Neuronal stem cell (in vitro differentiated cells): Measurements from ENCODE around the gene SSX4B. TPM values are rescaled to one million over a fixed set of nuclear protein-coding genes. Genes with fewer than 3 reads are reported as not detected.
"Not testable (repeated sequence)": the region's sequence is repeated elsewhere in the genome, so short reads cannot be mapped to it uniquely, and the experiment has no call there.

Experiments used
- DNase-seq: peaks from one replicate; pipeline ENCODE4 v3.0.0-alpha.2; 2013; ENCODE audit warnings: low spot score
- H2AFZ ChIP-seq: one replicate; pipeline ENCODE4 v1.6.1; 2013; ENCODE audit warnings: mild to moderate bottlenecking, low read length, inconsistent platforms
- H2AK5ac ChIP-seq: 2 replicates; pipeline ENCODE4 v1.6.1; 2013; ENCODE audit warnings: low read depth, mild to moderate bottlenecking, inconsistent platforms, low read length, moderate library complexity, mixed read lengths
- H2BK120ac ChIP-seq: 2 replicates; pipeline ENCODE4 v1.6.1; 2013; ENCODE audit warnings: low read depth, mild to moderate bottlenecking, inconsistent platforms, low read length, moderate library complexity, mixed read lengths
- H2BK12ac ChIP-seq: one replicate; pipeline ENCODE4 v1.6.1; 2013; ENCODE audit warnings: low read length, inconsistent platforms
- H2BK15ac ChIP-seq: 2 replicates; pipeline ENCODE4 v1.6.1; 2013; ENCODE audit warnings: mild to moderate bottlenecking, low read length, inconsistent platforms, mixed read lengths
- H2BK5ac ChIP-seq: one replicate; pipeline ENCODE4 v1.6.1; 2013; ENCODE audit warnings: inconsistent platforms, mild to moderate bottlenecking, low read length, moderate library complexity
- H3K14ac ChIP-seq: one replicate; pipeline ENCODE4 v1.6.1; 2013; ENCODE audit warnings: low read length, inconsistent platforms
- H3K18ac ChIP-seq: 2 replicates; pipeline ENCODE4 v1.6.1; 2013; ENCODE audit warnings: low read length, inconsistent platforms
- H3K23ac ChIP-seq: 2 replicates; pipeline ENCODE4 v1.6.1; 2013; ENCODE audit warnings: low read depth, mild to moderate bottlenecking, mixed read lengths, low read length, inconsistent platforms; ENCODE audit not compliant: poor library complexity
- H3K27ac ChIP-seq: replicated peaks from 3 replicates; pipeline ENCODE4 v1.5.1; 2013; ENCODE audit warnings: low read length, inconsistent platforms
- H3K27me3 ChIP-seq, 3 experiments: 2 replicates each; pipeline ENCODE4 v1.6.1; 2013; ENCODE audit warnings: low read length in 3 of 3, mild to moderate bottlenecking in 2 of 3, inconsistent platforms in 1 of 3, low read depth in 1 of 3, mixed read lengths in 1 of 3, moderate library complexity in 1 of 3; ENCODE audit not compliant: control insufficient read depth in 3 of 3, insufficient read depth in 3 of 3
- H3K36me3 ChIP-seq, 2 donors: replicated peaks in 1 of 2; 2 replicates each; pipeline ENCODE4 v1.6.1; 2013; ENCODE audit warnings: low read length in 2 of 2; ENCODE audit not compliant: control insufficient read depth in 2 of 2, insufficient read depth in 2 of 2
- H3K4ac ChIP-seq: 2 replicates; pipeline ENCODE4 v1.6.1; 2013; ENCODE audit warnings: inconsistent platforms, mild to moderate bottlenecking, low read length, moderate library complexity
- H3K4me1 ChIP-seq, 2 donors: 1 replicate in 1 of 2; 2 replicates in 1 of 2; pipeline ENCODE4 v1.6.1; 2013; ENCODE audit warnings: low read length in 2 of 2, low read depth in 1 of 2; ENCODE audit not compliant: control insufficient read depth in 2 of 2, insufficient read depth in 1 of 2
- H3K4me2 ChIP-seq: one replicate; pipeline ENCODE4 v1.6.1; 2013; ENCODE audit warnings: mild to moderate bottlenecking, low read length, inconsistent platforms; ENCODE audit not compliant: insufficient read depth, poor library complexity, severe bottlenecking
- H3K4me3 ChIP-seq, 2 donors: 2 replicates each; pipeline ENCODE4 v1.5.1; 2013; ENCODE audit warnings: low read length in 2 of 2, mild to moderate bottlenecking in 2 of 2, inconsistent platforms in 1 of 2, moderate library complexity in 1 of 2
- H3K79me1 ChIP-seq: one replicate; pipeline ENCODE4 v1.6.1; 2013; ENCODE audit warnings: low read depth, mild to moderate bottlenecking, inconsistent platforms, low read length, moderate library complexity
- H3K9ac ChIP-seq: one replicate; pipeline ENCODE4 v1.6.1; 2013; ENCODE audit warnings: mild to moderate bottlenecking, low read depth, low read length, inconsistent platforms; ENCODE audit not compliant: poor library complexity
- H3K9me3 ChIP-seq, 2 donors: replicated peaks in 1 of 2; 2 replicates each; pipeline versions ENCODE3 to v1.6.1; 2013; ENCODE audit warnings: low read length in 2 of 2, mild to moderate bottlenecking in 2 of 2, inconsistent platforms in 1 of 2, low read depth in 1 of 2, mixed read lengths in 1 of 2, moderate library complexity in 1 of 2; ENCODE audit not compliant: control insufficient read depth in 2 of 2, insufficient read depth in 1 of 2
- H4K8ac ChIP-seq: one replicate; pipeline ENCODE4 v1.6.1; 2013; ENCODE audit warnings: low read depth, mild to moderate bottlenecking, inconsistent platforms, low read length, moderate library complexity
- H4K91ac ChIP-seq: one replicate; pipeline ENCODE4 v1.6.1; 2013; ENCODE audit warnings: low read length, low read depth, mild to moderate bottlenecking, inconsistent platforms; ENCODE audit not compliant: poor library complexity
- WGBS, 2 donors: extraction: QIAGEN DNeasy Blood & Tissue Kit; methylation state at CpG; one replicate each; pipeline ENCODE4 v1.1.7; 2013; ENCODE audit warnings: missing lambda C conversion rate in 2 of 2, mixed read lengths in 1 of 2; ENCODE audit not compliant: insufficient read length in 2 of 2, insufficient replicate concordance in 1 of 2; ENCODE audit errors: extremely low coverage in 2 of 2; 5-methylcytosine and 5-hydroxymethylcytosine counted together
- small RNA-seq: library from polyadenylated mRNA; stranded (forward); fragments of <200 nt; extraction: miRNeasy Mini kit (QIAGEN cat#:217004); gene quantifications from one replicate; pipeline ENCODE3, GENCODE V24; 2013; ENCODE audit not compliant: insufficient read depth

Gene SSX4B

GRCh38 chrX:48356315-48357094, 55.3 kb downstream of the SSX4B start, which contains the start of gene SSX3:
TSS of gene SSX3 (minus strand) at chrX:48356703. CDS start at chrX:48355249, 1,454 bp downstream.
- not testable (repeated sequence) for H3K9me3 ChIP-seq, H3K18ac ChIP-seq, H2BK15ac ChIP-seq, H3K4me2 ChIP-seq, H3K4ac ChIP-seq, H2BK5ac ChIP-seq, DNase-seq, H3K36me3 ChIP-seq, H3K9ac ChIP-seq, H3K23ac ChIP-seq, H3K79me1 ChIP-seq, H2BK12ac ChIP-seq, H3K27me3 ChIP-seq, H2AK5ac ChIP-seq, H3K4me3 ChIP-seq, H3K4me1 ChIP-seq, H4K8ac ChIP-seq, H2AFZ ChIP-seq, H2BK120ac ChIP-seq, H3K14ac ChIP-seq, H4K91ac ChIP-seq, H3K27ac ChIP-seq
- no CpG with 5 or more reads among the region's 19 CpGs for WGBS, 2 donors

Small RNAs within 50 kb of the gene (small RNA-seq; reads per million reads assigned to genes)
- gene AL606490.4 = not detected
- not detected for gene AL606490.7
